IPS-18a (cell line): ENCODE measurements around the gene NGFR.
A peak's percentile ranks its signal among the peaks of the same experiment; 100 is the strongest.

Experiments used
- H3K27ac ChIP-seq: one replicate; pipeline ENCODE4 v1.5.1; 2013; ENCODE audit warnings: low read length
- H3K27me3 ChIP-seq: one replicate; pipeline ENCODE4 v1.6.1; 2013; ENCODE audit warnings: mild to moderate bottlenecking, low read length; ENCODE audit not compliant: control insufficient read depth, insufficient read depth
- H3K36me3 ChIP-seq: one replicate; pipeline ENCODE4 v1.6.1; 2013; ENCODE audit warnings: low read depth, low read length; ENCODE audit not compliant: control insufficient read depth
- H3K4me1 ChIP-seq: one replicate; pipeline ENCODE4 v1.6.1; 2013; ENCODE audit warnings: low read depth, low read length; ENCODE audit not compliant: control insufficient read depth
- H3K4me3 ChIP-seq: one replicate; pipeline ENCODE4 v1.5.1; 2013; ENCODE audit warnings: low read length
- H3K9ac ChIP-seq: one replicate; pipeline ENCODE4 v1.6.1; 2013; ENCODE audit warnings: mild to moderate bottlenecking, low read length, moderate library complexity
- H3K9me3 ChIP-seq: one replicate; pipeline ENCODE4 v1.6.1; 2013; ENCODE audit warnings: low read depth, low read length; ENCODE audit not compliant: control insufficient read depth

Gene NGFR, protein sequence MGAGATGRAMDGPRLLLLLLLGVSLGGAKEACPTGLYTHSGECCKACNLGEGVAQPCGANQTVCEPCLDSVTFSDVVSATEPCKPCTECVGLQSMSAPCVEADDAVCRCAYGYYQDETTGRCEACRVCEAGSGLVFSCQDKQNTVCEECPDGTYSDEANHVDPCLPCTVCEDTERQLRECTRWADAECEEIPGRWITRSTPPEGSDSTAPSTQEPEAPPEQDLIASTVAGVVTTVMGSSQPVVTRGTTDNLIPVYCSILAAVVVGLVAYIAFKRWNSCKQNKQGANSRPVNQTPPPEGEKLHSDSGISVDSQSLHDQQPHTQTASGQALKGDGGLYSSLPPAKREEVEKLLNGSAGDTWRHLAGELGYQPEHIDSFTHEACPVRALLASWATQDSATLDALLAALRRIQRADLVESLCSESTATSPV

GRCh38 chr17:49494986-49495841 lies at the start of gene NGFR:
NGFR (plus strand) TSS chr17:49495293; CDS start chr17:49495418, 125 bp downstream.
- no peaks in the 10 kb centered on the region for H3K36me3 ChIP-seq
- H3K9me3 ChIP-seq: no peaks in the 10 kb centered on the region
- peaks cover 68% of the 10 kb centered on the region for H3K27me3 ChIP-seq
- H3K4me3 ChIP-seq: peak within 1 kb of the TSS; percentile 65
- H3K4me1 ChIP-seq: peaks cover 17% of the 10 kb centered on the region
- H3K27ac ChIP-seq: no peak within 1 kb of the TSS
- no peak within 1 kb of the TSS for H3K9ac ChIP-seq

- Histone ChIP-seq H3K9ac (no peak overlapping the region), H3K9me3 (no peaks in the 10 kb centered on the region), H3K4me1 (no peaks in the 10 kb centered on the region), H3K36me3 (no peaks in the 10 kb centered on the region), H3K27me3 (no peaks in the 10 kb centered on the region), H3K4me3 (no peak overlapping the region), H3K27ac (no peak overlapping the region)
These were observed 49.5 kb upstream of the NGFR start for GRCh38 chr17:49445591-49445990.

GRCh38 chr17:49447628-49448302 lies 47.3 kb upstream of the NGFR start:
- Histone ChIP-seq H3K27ac (no peak overlapping the region), H3K9me3 (no peaks in the 10 kb centered on the region), H3K36me3 (no peaks in the 10 kb centered on the region), H3K27me3 (no peaks in the 10 kb centered on the region), H3K4me3 (no peak overlapping the region), H3K4me1 (no peaks in the 10 kb centered on the region), H3K9ac (no peak overlapping the region)

- Histone ChIP-seq H3K4me1 (no peaks in the 10 kb centered on the region), H3K4me3 (no peak overlapping the region), H3K36me3 (no peaks in the 10 kb centered on the region), H3K27me3 (no peaks in the 10 kb centered on the region), H3K9me3 (no peaks in the 10 kb centered on the region), H3K9ac (no peak overlapping the region), H3K27ac (no peak overlapping the region)
These were observed 44.9 kb upstream of the NGFR start for GRCh38 chr17:49450181-49450580.

DNA sequence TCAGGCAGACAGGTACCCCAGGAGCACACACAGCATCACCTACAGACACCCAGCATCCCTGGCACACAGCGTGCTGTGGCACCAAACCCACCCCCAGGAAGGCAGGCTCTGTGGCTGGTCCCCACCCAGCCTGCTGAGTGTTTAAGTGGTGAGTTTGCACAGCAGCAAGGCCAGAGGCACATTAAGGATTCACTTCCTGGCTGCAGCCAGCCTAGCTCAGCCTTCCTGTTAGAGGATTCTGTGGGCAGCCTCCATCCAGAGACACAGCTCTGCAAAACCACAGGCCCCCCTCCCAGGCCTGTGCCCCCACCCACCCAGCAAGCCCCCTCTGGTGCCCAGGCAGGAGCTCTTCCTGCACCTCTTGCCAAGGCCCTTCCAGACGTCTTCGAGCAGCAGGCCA lies 44.4 kb upstream of the NGFR start:
- H3K9me3 ChIP-seq: no peaks in the 10 kb centered on the region
- no peaks in the 10 kb centered on the region for H3K27me3 ChIP-seq
- H3K4me1 ChIP-seq: no peaks in the 10 kb centered on the region
- H3K27ac ChIP-seq: no peak overlapping the region
- H3K9ac ChIP-seq: no peak overlapping the region
- H3K36me3 ChIP-seq: no peaks in the 10 kb centered on the region
- no peak overlapping the region for H3K4me3 ChIP-seq

DNA sequence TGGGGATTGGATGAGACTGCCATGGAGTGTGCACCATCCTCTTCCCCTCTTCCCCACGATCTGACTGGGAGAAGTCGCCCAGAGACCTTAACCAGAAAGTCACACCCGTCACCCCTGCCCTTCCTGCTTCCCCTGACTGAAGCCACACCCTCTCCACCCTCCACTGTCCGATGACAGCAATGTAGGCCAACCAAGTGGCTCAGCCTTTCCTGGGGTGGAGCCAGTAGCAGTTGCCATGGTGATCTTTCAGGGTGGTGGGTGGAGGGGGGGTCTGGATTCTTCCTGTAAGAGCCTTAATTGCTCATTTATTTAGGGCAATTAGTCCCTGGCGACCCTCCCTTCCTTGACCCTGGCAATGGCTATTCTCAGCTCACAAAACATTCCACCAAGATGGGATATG lies 42.9 kb upstream of the NGFR start:
- no peaks in the 10 kb centered on the region for H3K27me3 ChIP-seq
- no peaks in the 10 kb centered on the region for H3K36me3 ChIP-seq
- no peaks in the 10 kb centered on the region for H3K9me3 ChIP-seq
- H3K9ac ChIP-seq: no peak overlapping the region
- no peak overlapping the region for H3K27ac ChIP-seq
- H3K4me3 ChIP-seq: no peak overlapping the region
- no peaks in the 10 kb centered on the region for H3K4me1 ChIP-seq

GRCh38 chr17:49452661-49453060 lies 42.4 kb upstream of the NGFR start:
- Histone ChIP-seq H3K36me3 (no peaks in the 10 kb centered on the region), H3K4me3 (no peak overlapping the region), H3K27me3 (no peaks in the 10 kb centered on the region), H3K4me1 (no peaks in the 10 kb centered on the region), H3K9me3 (no peaks in the 10 kb centered on the region), H3K9ac (no peak overlapping the region), H3K27ac (no peak overlapping the region)

DNA sequence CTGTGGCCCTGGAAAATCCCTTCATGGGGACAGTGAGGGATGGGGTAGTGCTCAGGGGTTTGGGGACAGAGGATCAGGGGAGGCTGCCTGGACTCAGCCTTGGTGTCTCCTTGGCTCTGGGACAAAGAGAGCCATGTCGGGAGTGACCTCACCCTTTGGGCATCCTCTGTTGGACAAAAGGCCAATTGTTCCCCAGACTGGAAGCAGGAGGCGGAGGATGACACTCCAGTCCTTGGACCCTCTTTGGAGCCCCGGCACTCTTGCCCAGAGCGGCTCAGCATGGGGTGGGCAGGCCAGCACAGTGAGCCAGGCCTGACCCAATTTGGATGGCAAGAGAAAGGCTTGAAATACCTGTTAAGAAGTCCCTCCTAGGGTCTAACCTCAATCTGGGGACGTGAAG lies 41.0 kb upstream of the NGFR start:
- H3K4me1 ChIP-seq: no peaks in the 10 kb centered on the region
- no peak overlapping the region for H3K9ac ChIP-seq
- no peaks in the 10 kb centered on the region for H3K27me3 ChIP-seq
- H3K9me3 ChIP-seq: no peaks in the 10 kb centered on the region
- no peak overlapping the region for H3K27ac ChIP-seq
- no peaks in the 10 kb centered on the region for H3K36me3 ChIP-seq
- H3K4me3 ChIP-seq: no peak overlapping the region

DNA sequence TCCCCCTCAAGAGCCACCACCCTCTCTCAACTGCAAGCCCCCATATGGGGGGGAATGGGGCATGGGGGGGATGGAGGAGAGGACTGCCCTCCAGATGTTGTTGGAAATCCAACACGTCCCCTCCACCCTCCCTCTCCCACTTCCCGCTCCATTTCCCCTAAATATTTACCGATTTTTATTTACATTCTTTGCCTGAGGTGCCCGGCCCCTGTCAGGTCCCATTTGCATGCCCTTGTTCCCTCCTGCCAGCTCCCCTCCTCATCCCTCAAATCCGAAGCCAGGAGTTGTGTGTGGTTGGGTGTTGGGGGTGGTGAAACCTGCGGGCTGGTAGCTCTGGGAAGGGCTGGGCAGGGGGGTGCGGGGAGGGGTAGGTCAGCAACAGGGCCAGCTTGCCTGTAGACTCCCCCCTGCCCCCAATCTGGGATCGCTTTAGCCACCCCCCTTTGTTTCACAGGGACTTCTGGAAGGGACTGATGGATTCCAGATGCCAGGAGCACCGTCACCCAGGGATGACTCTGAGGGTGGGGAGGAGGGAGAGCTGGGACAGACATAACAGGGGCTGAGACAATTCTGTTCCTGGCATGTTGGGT lies 39.7 kb upstream of the NGFR start:
- no peaks in the 10 kb centered on the region for H3K27me3 ChIP-seq
- H3K9ac ChIP-seq: no peak overlapping the region
- H3K27ac ChIP-seq: no peak overlapping the region
- H3K36me3 ChIP-seq: no peaks in the 10 kb centered on the region
- no peak overlapping the region for H3K4me3 ChIP-seq
- no peaks in the 10 kb centered on the region for H3K9me3 ChIP-seq
- peaks cover 10% of the 10 kb centered on the region for H3K4me1 ChIP-seq

DNA sequence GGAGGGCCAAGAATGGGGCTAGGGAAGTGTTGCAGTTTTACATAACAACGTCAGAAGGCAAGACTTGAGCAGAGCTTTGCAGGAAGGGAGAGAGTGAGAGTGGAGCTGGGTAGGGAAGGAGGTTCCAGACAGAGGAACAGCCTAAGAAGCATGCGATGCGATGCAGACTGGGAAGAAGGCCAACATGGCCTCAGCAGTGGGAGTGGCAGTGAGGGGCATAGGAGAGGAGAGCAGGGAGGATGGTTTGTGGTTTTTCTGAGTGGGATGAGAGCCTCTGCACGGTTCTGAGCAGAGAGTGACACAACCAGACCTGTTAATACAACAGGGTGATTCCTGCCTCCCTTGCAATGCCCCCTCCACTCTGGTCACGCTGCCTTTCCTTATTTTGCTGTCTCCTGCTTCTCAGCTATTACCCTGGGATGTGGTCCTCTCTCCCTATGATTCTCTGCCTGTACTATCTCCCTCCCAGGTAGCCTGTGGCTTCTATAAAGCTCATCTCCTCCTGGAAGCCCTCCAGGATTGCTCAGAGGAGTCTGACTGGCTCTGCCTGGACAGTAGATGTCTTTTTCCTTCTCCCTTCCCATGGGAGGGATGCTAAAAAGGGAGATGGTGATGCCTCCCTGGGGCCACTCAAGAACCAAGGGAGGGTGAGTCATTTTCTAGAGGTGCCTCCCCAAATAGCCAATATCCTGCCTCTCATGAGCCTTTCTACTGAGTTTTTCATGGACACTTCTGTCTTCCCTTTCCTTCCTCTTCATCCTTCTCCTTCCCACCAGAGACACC lies 38.7 kb upstream of the NGFR start:
- H3K27ac ChIP-seq: no peak overlapping the region
- H3K27me3 ChIP-seq: no peaks in the 10 kb centered on the region
- no peaks in the 10 kb centered on the region for H3K9me3 ChIP-seq
- no peak overlapping the region for H3K4me3 ChIP-seq
- H3K4me1 ChIP-seq: peaks cover 10% of the 10 kb centered on the region
- H3K9ac ChIP-seq: no peak overlapping the region
- H3K36me3 ChIP-seq: no peaks in the 10 kb centered on the region
